Measurements from ENCODE around the gene SLAMF9. TPM values are rescaled to one million over a fixed set of nuclear protein-coding genes. Genes with fewer than 3 reads are reported as not detected.

Gene SLAMF9
- total and polyA plus RNA-seq, 2 donors (not counting 3 experiments of a cell fraction or from before 2014, with no cell fraction given) = not detected

GRCh38 chr1:159911326-159912070 is 42.5 kb downstream of the SLAMF9 start:
- FAIRE-seq (peak; percentile 37), DNase-seq (ENCODE audit: low read depth, low spot score) (peak; percentile 14)
- Histone ChIP-seq H3K9me1 (replicated peaks; ENCODE audit: control insufficient read depth, extremely low read depth, insufficient read depth, low read length) (no peaks in the 10 kb centered on the region), H3K36me3 (ENCODE audit: control insufficient read depth in 2 of 2, extremely low read depth in 1 of 2, insufficient read depth in 2 of 2, low read length in 2 of 2) (no peaks in the 10 kb centered on the region), H3K27me3 (ENCODE audit: control insufficient read depth in 2 of 2, insufficient read depth in 2 of 2, low read length in 2 of 2) (no peaks in the 10 kb centered on the region), H3K4me2 (ENCODE audit: insufficient read depth, low read length) (no peak overlapping the region), H4K20me1 (replicated peaks; ENCODE audit: control insufficient read depth, extremely low read depth, insufficient read depth, low read length) (no peaks in the 10 kb centered on the region), H3K9me3 (replicated peaks; ENCODE audit: control insufficient read depth, insufficient read depth, low read length) (no peaks in the 10 kb centered on the region), H3K79me2 (ENCODE audit: control insufficient read depth, insufficient read depth, low read length) (no peaks in the 10 kb centered on the region), H3K9ac (replicated peaks; ENCODE audit: extremely low read depth, insufficient read depth, low read length) (peak overlapping the region; percentile 62), H3K4me1 (ENCODE audit: control insufficient read depth, extremely low read depth, insufficient read depth, low read length) (peaks cover 30% of the 10 kb centered on the region), H3K4me3 (replicated peaks in 1 of 3; ENCODE audit: insufficient read depth in 1 of 3, low read depth in 1 of 3, low read length in 3 of 3) (no peak overlapping the region), H3K27ac (ENCODE audit: insufficient read depth, low read depth, low read length) (peak overlapping the region; percentile 81), H2AFZ (ENCODE audit: low read depth, low read length) (no peak overlapping the region)
- dilution Hi-C loops (cut with MboI; ENCODE audit: extremely low pct_ligation_motif_present, low sequenced_read_pairs) = no loop called here
- ChIA-PET POLR2A (interaction anchor here (0.9 to 1.3 kb wide), 2 partner anchors 14 to 130 kb away, joined by 3 read pairs; partner anchors contain the start of gene TAGLN2), CTCF (interaction anchor here (1.0 to 1.2 kb wide), 2 partner anchors 96 to 112 kb away, joined by 3 to 4 read pairs; no protein-coding TSS in a partner anchor)
- no TSS peak for BruUV-seq (replicated peaks)
- intact Hi-C loops (cut with micrococcal nuclease) = no loop called here
- TF ChIP-seq CTCF (IDR thresholded peaks at IDR 0.05; ENCODE audit: extremely low read depth in 1 of 2, insufficient read depth in 1 of 2, low read depth in 1 of 2, low read length in 2 of 2) (no peak), FOS (IDR thresholded peaks at IDR 0.05; ENCODE audit: borderline replicate concordance, insufficient read depth, low read length) (no peak), JUN (IDR thresholded peaks at IDR 0.05; ENCODE audit: borderline replicate concordance, insufficient read depth, insufficient read length, low read depth) (no peak), POLR2A (IDR thresholded peaks at IDR 0.05; ENCODE audit: low read depth, low read length) (no peak), POLR2AphosphoS5 (IDR thresholded peaks at IDR 0.05; ENCODE audit: insufficient read depth, low read depth, low read length) (no peak), EZH2 (IDR thresholded peaks at IDR 0.05; ENCODE audit: borderline replicate concordance, low read depth, low read length, severe bottlenecking) (no peak), MYC (IDR thresholded peaks at IDR 0.05; ENCODE audit: low read depth, low read length) (no peak), GATA2 (IDR thresholded peaks at IDR 0.05; ENCODE audit: insufficient read depth, insufficient read length, low read depth, low read length) (no peak), MAX (IDR thresholded peaks at IDR 0.05; ENCODE audit: insufficient read depth, insufficient read length) (no peak)

Data from endothelial cell of umbilical vein (primary cell).